OCI-M2 (cell line): ENCODE results near the gene FAM185A.
"Not testable (repeated sequence)": the region's sequence is repeated elsewhere in the genome, so short reads cannot be mapped to it uniquely, and the experiment has no call there.

ENCODE experiments used
- DNase-seq: peaks from one replicate; lab custom pipeline; 2025; ENCODE audit not compliant: unreplicated experiment; lab: John Stamatoyannopoulos, UW

FAM185A gene

GRCh38 chr7:102828286-102828685, 79.5 kb downstream of the FAM185A start:
- DNase-seq = no peak

DNA sequence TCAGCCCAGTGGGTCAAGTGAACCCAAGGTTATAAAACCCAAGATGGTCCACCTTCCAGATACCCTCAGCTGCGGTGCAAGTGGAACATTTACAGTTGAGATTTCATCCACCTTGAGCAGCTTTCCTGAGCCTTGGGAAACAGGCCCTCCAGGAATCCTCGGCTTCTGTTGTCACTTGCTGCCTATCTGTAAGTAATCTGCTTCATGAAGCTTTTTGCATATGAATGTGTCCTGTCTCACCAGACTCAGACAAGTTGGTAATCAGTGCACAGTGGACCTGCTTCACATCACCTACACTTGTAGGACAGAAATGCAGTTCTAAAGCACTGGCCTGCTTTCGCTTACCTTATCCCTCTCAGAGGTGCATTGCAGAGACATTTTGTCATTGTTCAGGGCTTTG, 80.3 kb downstream of the FAM185A start:
- no peak for DNase-seq

DNA sequence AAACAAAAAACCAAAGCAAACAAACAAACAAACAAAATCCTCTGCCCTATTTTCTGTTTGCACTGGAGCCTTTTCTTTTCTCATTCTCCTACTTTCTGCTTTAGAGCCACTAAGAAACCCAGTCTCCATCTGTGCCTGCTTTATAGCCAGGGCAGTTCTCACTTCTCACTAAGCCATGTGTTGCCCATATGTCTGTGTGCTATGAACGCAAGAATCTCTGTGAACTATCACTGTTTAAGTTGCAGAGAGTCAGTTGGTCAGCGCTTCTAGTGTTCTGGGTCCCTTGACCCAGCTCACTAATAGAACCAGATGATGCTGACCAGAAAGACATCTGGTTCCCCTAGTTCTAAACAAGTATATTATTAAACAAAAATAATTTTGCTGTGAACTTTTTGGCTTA, 81.4 kb downstream of the FAM185A start:
- DNase-seq = no peak

DNA sequence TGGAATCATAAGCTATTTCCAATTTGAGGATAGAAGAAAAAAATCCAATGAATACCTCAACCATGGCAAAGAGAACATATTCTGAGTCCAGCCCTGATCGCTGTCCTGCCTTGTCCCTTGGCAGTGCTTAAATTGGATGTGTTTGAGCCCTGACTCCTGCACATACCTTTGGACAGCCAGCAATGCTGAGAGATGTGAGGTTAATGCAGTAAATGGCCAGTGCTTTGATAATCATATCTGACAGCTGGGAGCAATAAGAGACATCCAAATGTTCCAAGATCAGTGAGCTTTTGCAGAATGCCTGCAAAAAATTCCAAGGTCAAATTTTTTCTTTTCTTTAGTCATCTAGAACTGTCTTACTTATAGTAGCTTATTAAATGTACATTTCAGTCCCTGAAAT, 83.9 kb downstream of the FAM185A start:
- DNase-seq = no peak

DNA sequence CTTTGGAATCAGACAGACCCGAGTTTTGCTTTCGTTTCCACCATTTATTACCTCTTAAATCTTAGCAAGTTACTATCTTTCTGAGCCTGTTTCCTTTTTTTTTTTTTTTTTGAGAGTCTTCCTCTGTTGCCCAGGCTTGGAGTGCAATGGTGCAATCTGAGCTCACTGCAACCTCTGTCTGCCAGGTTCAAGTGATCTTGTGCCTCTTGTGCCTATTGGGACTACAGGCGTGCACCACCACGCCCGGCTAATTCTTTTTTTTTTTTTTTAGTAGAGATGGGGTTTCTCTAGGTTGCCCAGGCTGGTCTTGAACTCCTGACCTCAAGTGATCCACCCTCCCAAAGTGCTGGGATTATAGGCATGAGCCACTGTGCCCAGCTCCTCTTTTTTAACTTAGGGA, 84.5 kb downstream of the FAM185A start:
- DNase-seq = no peak

DNA sequence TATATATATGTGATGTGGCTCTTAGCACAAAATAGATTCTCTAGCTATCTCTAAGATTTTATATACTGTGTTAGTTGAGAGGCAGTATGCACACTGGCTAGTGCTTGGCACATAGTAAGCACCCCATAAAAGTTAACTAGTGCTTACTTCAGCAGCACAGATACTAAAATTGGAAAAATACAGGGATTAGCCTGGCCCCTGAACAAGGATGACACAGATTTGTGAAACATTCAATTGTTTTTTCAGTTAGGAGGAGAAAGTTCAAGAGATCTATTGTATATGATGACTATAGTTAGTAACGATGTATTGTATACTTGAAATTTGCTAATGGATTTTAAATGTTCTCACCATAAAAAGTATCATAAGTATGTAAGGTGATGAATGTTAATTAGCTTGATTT, 85.7 kb downstream of the FAM185A start:
- DNase-seq = no peak

- DNase-seq = no peak
Measured at GRCh38 chr7:102834999-102835398, 86.2 kb downstream of the FAM185A start.

GRCh38 chr7:102836191-102836919, 87.6 kb downstream of the FAM185A start:
- DNase-seq = no peak

DNA sequence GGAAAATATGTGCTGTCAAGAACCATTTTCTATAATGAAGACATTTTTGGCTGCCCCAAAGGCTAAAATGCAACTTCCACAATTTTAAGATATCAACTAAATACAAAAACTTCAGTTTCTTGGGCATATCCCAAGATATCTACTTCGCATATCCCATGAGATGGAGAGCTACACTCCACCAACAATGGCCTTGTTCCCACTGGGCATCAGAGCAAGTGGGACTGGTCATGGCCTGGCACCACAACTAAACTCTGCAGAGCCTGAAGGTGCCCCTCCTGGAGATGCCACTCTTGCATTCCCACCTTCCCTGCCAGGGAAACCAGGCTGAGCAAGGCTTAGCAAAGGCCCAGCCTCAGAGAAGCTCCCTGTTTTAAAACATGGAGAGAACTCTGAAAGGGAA, 88.2 kb downstream of the FAM185A start:
- DNase-seq = no peak

- DNase-seq = no peak
Measured at GRCh38 chr7:102837802-102838201, 89.0 kb downstream of the FAM185A start.

DNA sequence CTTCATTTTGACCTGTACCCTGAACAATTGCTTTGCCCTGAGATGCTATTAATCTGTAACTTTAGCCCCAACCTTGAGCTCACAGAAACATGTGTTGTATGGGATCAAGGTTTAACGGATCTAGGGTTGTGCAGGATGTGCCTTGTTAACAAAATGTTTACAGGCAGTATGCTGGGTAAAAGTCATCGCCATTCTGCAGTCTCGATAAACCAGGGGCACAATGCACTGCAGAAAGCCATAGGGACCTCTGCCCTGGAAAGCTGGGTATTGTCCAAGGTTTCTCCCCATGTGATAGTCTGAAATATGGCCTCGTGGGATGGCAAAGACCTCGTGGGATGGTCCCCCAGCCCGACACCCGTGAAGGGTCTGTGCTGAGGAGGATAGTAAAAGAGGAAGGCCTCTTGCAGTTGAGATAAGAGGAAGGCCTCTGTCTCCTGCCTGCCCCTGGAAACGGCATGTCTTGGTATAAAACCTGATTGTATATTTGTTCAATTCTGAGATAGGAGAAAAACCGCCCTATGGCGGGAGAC, 89.8 kb downstream of the FAM185A start:
- DNase-seq = not testable (repeated sequence)

- no peak for DNase-seq
Measured at GRCh38 chr7:102840404-102840803, 91.6 kb downstream of the FAM185A start.

DNA sequence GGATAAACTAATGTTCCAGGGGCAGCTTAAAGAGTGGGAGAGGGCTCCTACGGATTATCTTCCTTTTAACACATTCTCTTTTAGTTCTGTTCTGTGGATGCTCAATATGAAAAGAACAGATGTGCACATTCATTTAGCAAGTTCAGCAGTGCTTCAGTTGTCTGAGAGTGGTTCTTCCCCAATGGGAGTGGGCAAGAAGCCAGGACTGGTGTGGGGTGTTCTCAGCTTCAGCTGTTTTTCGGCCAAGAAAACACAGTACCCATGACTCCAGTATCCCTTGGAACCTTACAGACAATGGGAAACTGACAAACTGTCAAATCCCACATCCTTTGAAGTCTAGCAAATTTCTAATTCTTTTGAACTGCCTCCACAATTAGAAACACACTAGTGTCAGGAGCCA, 92.5 kb downstream of the FAM185A start:
- DNase-seq = no peak

DNA sequence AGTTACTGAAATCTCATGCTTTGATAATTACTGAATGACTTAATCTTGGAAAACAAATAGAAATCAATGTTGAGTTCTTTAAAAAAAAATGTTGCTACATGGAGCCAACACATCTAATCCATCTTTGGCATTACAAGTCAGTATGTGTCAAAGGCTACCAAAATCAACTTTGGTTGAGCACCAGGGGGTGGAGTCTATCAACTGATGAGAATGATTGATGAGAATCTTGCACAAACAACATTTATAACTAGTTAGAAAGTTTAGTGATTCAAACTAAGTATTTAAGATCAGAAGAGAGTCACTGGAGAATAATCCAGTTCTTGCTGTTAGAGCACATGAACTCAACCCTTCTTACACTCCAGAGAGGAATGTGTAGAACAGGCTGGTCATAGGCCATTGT, 93.5 kb downstream of the FAM185A start:
- DNase-seq = no peak

GRCh38 chr7:102843850-102844249, 95.1 kb downstream of the FAM185A start:
- no peak for DNase-seq

DNA sequence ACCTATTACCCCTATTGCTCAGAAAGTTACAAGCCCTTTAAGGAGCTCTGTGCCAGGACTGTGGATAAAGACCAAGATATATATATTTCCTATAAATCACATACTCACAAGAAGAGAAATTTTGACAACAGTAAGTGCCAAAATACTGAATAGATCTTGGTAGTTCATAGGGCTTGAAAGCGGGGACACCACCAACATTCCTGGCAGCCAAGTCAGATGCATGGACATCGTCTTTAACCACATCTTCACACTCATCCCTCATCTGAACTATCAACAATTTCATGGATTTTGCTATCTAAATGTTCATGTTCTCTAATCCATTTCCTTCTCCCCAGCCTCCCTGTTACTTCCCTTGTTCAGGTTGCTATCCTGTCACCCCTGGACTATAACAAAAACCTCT, 96.5 kb downstream of the FAM185A start:
- no peak for DNase-seq

DNA sequence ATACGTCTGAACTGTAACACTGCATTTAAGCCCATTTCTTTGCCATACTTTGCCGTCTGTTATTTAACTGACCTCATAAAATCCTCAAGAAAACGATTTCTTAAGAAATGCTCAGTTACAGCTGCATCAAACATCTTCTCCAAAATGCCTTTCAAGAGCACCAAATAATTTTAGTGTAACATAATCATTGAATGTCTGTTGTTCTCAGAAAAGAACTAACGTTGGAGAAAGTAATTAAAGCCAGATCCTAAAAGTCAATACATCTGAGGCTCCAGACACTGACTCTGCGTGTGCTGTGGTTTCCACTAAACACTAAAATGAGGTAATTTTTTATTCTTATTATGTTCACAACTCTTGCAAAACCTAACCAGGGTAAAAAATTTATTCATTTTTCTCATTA, 100.3 kb downstream of the FAM185A start:
- no peak for DNase-seq

- no peak for DNase-seq
Measured at GRCh38 chr7:102849538-102849937, 100.7 kb downstream of the FAM185A start.

- DNase-seq = no peak
Measured at GRCh38 chr7:102856036-102856435, 107.2 kb downstream of the FAM185A start.
